GM12865 (cell line): ENCODE results near the gene EIF2B5.
"Not testable (repeated sequence)": the region's sequence is repeated elsewhere in the genome, so short reads cannot be mapped to it uniquely, and the experiment has no call there.

Experiments used
- DNase-seq: peaks from one replicate; pipeline ENCODE4 v3.0.0; 2010; ENCODE audit warnings: low read depth
- H3K4me3 ChIP-seq: 2 replicates; pipeline ENCODE4 v1.5.1; 2011; ENCODE audit warnings: mild to moderate bottlenecking, low read depth, low read length, control low read depth
- TF ChIP-seq, protein P1 (sequence below): IDR thresholded peaks from 2 replicates; pipeline ENCODE4 v1.5.1; 2011; ENCODE audit warnings: low read length, control low read depth, low read depth, inconsistent platforms; ENCODE audit not compliant: insufficient read depth; ENCODE audit errors: missing control alignments

The EIF2B5 gene

GRCh38 chr3:184145111-184145524, 10.0 kb downstream of the EIF2B5 start:
- H3K4me3 ChIP-seq: no peak overlapping the region
- peak; percentile 38 for DNase-seq
- TF ChIP-seq, protein P1, sequence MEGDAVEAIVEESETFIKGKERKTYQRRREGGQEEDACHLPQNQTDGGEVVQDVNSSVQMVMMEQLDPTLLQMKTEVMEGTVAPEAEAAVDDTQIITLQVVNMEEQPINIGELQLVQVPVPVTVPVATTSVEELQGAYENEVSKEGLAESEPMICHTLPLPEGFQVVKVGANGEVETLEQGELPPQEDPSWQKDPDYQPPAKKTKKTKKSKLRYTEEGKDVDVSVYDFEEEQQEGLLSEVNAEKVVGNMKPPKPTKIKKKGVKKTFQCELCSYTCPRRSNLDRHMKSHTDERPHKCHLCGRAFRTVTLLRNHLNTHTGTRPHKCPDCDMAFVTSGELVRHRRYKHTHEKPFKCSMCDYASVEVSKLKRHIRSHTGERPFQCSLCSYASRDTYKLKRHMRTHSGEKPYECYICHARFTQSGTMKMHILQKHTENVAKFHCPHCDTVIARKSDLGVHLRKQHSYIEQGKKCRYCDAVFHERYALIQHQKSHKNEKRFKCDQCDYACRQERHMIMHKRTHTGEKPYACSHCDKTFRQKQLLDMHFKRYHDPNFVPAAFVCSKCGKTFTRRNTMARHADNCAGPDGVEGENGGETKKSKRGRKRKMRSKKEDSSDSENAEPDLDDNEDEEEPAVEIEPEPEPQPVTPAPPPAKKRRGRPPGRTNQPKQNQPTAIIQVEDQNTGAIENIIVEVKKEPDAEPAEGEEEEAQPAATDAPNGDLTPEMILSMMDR: peak; percentile 29

GRCh38 chr3:184145751-184146270, 10.7 kb downstream of the EIF2B5 start:
- no peak overlapping the region for H3K4me3 ChIP-seq

GRCh38 chr3:184148076-184148475, 12.9 kb downstream of the EIF2B5 start:
- TF ChIP-seq, protein P1: no peak
- DNase-seq: no peak
- H3K4me3 ChIP-seq: no peak overlapping the region

More at GRCh38 chr3:184145751-184146270, 10.7 kb downstream of the EIF2B5 start:
- TF ChIP-seq, protein P1: no peak
- no peak for DNase-seq

GRCh38 chr3:184149123-184149522, 14.0 kb downstream of the EIF2B5 start:
- TF ChIP-seq, protein P1: no peak

GRCh38 chr3:184149770-184150169, 14.6 kb downstream of the EIF2B5 start:
- DNase-seq, H3K4me3 ChIP-seq: not testable (repeated sequence)

More at GRCh38 chr3:184149123-184149522, 14.0 kb downstream of the EIF2B5 start:
- no peak for DNase-seq
- no peak overlapping the region for H3K4me3 ChIP-seq

DNA sequence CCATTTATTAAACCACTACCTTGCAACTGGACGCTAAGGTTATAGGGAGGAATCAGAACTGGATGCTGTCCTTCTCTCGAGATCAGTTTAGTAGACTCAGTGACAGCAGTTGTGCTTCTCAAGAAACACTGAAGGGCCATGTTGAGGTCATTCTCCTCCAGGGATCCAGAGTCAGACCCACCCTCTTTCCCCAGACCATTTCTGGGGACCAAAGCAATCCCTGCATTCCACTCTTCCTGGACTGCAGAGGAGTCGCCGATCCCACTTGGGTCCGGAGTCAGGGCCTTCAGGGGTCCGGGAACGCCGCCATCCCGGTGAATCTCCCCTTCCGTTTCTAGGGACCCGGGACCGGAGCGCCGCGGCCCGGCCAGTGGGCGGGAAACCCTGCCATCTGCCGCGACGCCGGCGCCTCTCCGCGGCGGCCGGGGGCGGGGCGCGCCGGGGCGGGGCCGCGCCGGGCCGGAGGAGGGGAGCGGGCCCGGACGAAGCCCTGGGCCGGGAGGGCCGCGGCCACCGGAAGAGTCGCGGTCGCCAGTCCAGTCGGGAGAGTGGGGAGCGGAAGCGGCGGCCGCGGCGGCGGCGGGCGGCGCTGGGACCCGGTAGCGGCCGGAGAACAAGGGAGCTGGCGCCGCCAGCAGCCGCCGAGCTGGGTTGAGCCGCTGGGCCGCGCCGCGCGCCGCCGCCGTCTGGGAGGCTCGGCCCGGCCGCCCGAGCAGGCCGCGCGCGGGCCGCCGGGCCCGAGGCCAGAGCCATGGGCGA, 19.9 kb downstream of the EIF2B5 start, which contains the start of gene DVL3:
TSS of gene DVL3 (plus strand) at position 493 of the 759 bp plus-strand sequence. CDS start at position 752, 259 bp downstream.
- DNase-seq: peak; percentile 79
- TF ChIP-seq, protein P1: no peak
- H3K4me3 ChIP-seq: peak within 1 kb of the TSS; percentile 79

GRCh38 chr3:184155644-184156521, 20.7 kb downstream of the EIF2B5 start:
- TF ChIP-seq, protein P1: no peak
- DNase-seq: peak; percentile 49
- H3K4me3 ChIP-seq: peak overlapping the region; percentile 79
